ENCODE data around the gene ZFX. TPM values are rescaled to one million over a fixed set of nuclear protein-coding genes. Genes with fewer than 3 reads are reported as not detected.
"Not testable (repeated sequence)": the region's sequence is repeated elsewhere in the genome, so short reads cannot be mapped to it uniquely, and the experiment has no call there.

The ZFX gene
- total RNA-seq (2012; rRNA removed): 24.9 and 43.1 TPM in 2 replicates

DNA sequence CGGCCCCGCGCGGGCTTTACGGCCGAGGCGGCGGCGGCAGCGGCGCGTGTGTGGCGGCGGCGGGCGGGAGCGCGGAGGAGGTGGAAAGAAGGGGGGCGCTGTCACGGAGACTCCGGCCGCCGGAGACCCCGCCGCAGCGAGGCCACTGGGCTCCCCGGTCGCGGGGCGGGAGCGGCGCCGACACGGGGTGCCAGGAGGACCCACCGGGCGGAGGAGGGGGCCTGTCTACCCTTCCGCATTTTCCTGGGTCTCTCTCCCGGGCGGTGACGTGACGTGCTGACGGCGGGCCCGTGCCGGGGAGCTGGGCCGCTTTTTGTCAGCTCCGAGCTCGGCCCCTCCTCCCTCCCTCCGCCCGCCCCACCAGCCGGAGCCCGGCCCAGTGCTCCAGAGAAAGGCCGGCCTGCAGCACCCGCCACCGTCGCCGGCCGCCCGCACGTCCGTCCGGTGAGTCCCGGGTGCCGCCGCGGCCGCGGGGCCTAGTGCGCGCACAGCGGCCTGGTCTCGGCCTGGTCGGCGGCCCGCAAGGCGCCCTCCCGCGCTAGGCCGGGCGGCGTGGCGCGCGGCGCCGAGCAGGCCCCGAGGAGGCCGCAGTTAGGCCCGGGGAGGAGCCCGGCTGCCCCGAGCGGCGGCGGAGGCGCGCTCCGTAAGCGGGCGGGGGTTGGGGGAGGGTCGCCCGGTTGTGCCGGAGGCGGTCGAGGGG, at the start of gene ZFX:
Gene ZFX, plus strand, starts transcription at position 379 of the 700 bp plus-strand sequence. CDS start 23,014 bp downstream, outside the sequence.
- Histone ChIP-seq H3K27me3 (ENCODE audit: control insufficient read depth, insufficient read depth, low read length) (no peaks in the 10 kb centered on the region), H3K9me3 (replicated peaks; ENCODE audit: low read length) (no peaks in the 10 kb centered on the region), H3K36me3 (ENCODE audit: insufficient read depth, low read length) (peaks cover 18% of the 10 kb centered on the region), H3K4me1 (ENCODE audit: control insufficient read depth, insufficient read depth, low read length) (peaks cover 62% of the 10 kb centered on the region), H3K4me3 (ENCODE audit: low read length) (peak within 1 kb of the TSS; percentile 97), H3K4me2 (ENCODE audit: low read length) (peak within 1 kb of the TSS; percentile 99), H3K9ac (ENCODE audit: low read depth, low read length) (peak within 1 kb of the TSS; percentile 99)

DNA sequence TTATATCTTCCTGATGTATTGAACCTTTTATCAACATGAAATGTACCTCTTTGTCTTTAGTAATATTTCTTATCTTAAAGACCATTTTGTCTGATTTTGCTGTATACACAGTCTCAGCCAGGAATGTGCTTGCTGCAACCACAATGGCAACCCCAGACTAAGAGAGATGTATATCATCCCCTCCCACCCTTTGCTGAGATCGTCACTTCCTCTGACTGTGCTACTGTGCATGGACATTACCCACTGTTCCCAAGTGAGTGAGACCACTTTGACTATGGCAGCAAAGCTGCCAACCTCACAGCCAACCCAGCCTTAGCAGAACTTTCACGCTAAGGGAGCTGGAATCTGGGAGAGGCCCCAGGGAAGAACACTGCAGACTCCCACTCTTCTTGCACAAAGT, 48.8 kb upstream of the ZFX start:
- no peak overlapping the region for H3K9ac ChIP-seq (ENCODE audit: low read depth, low read length)
- H3K36me3 ChIP-seq (ENCODE audit: insufficient read depth, low read length): no peaks in the 10 kb centered on the region
- peaks cover 3% of the 10 kb centered on the region for H3K4me1 ChIP-seq (ENCODE audit: control insufficient read depth, insufficient read depth, low read length)
- no peak overlapping the region for H3K4me3 ChIP-seq (ENCODE audit: low read length)
- H3K4me2 ChIP-seq (ENCODE audit: low read length): no peak overlapping the region
- H3K27me3 ChIP-seq (ENCODE audit: control insufficient read depth, insufficient read depth, low read length): peaks cover 12% of the 10 kb centered on the region
- no peaks in the 10 kb centered on the region for H3K9me3 ChIP-seq (replicated peaks; ENCODE audit: low read length)

DNA sequence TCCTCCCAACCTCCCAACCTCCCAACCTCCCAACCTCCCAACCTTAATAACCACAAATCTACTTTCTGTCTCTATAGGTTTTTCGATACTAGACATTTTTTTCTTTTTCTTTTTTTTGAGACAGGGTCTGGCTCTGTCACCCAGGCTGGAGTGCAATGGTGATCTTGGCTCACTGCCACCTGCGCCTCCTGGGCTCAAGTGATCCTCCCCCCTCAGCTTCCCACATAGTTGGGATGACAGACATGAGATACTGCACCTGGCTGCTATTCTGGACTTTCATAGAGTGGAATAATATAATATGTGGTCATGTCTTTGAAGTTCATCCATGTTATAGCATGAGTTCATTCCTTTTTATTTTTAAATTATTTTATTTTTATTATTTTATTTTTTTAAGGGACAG, 39.5 kb upstream of the ZFX start:
- Histone ChIP-seq H3K4me3 (ENCODE audit: low read length) (no peak overlapping the region), H3K36me3 (ENCODE audit: insufficient read depth, low read length) (no peaks in the 10 kb centered on the region), H3K27me3 (ENCODE audit: control insufficient read depth, insufficient read depth, low read length) (peaks cover 5% of the 10 kb centered on the region), H3K9ac (ENCODE audit: low read depth, low read length) (no peak overlapping the region), H3K4me1 (ENCODE audit: control insufficient read depth, insufficient read depth, low read length) (peaks cover 10% of the 10 kb centered on the region), H3K4me2 (ENCODE audit: low read length) (no peak overlapping the region), H3K9me3 (replicated peaks; ENCODE audit: low read length) (no peaks in the 10 kb centered on the region)

DNA sequence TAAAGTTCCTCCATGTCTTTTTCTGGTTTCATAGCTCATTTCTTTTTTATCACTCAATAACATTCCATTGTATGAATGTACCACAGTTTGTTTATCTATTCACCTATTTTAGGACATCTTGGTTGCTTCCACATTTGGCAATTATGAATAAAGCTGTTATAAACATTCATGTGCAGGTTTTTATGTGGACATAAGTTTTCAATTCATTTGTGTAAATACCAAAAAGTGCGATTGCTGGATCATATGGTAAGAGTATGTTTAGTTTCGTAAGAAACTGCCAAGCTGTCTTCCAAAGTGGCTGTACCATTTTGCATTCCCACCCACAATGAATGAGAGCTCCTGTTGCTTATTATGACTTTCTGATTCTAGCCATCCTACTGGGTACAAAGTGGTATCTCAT, 36.3 kb upstream of the ZFX start:
- Histone ChIP-seq H3K4me3 (ENCODE audit: low read length) (no peak overlapping the region), H3K36me3 (ENCODE audit: insufficient read depth, low read length) (no peaks in the 10 kb centered on the region), H3K27me3 (ENCODE audit: control insufficient read depth, insufficient read depth, low read length) (peaks cover 5% of the 10 kb centered on the region), H3K9ac (ENCODE audit: low read depth, low read length) (no peak overlapping the region), H3K4me2 (ENCODE audit: low read length) (no peak overlapping the region), H3K4me1 (ENCODE audit: control insufficient read depth, insufficient read depth, low read length) (peaks cover 11% of the 10 kb centered on the region), H3K9me3 (replicated peaks; ENCODE audit: low read length) (no peaks in the 10 kb centered on the region)

DNA sequence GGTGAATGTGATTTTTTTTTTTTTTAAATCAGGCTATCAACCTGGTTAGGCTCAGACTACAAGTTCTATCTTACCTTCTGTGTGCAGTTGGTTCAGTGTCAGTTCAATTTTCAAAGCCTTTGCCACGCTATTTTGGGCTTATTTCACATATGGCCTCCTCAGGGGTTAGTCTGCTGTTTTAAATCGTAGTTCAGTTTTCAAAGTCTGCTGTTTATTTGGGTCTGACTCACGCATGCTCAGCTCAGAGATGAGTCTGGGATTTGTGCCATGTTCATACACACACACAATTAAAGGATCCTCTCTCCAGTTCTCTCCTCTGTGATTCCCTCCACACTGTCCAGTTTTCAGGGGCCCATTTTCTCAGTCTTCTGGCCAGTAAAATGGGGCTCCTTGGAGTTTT, 32.3 kb upstream of the ZFX start:
- Histone ChIP-seq H3K4me1 (ENCODE audit: control insufficient read depth, insufficient read depth, low read length) (peaks cover 11% of the 10 kb centered on the region), H3K36me3 (ENCODE audit: insufficient read depth, low read length) (no peaks in the 10 kb centered on the region), H3K4me3 (ENCODE audit: low read length) (no peak overlapping the region)

DNA sequence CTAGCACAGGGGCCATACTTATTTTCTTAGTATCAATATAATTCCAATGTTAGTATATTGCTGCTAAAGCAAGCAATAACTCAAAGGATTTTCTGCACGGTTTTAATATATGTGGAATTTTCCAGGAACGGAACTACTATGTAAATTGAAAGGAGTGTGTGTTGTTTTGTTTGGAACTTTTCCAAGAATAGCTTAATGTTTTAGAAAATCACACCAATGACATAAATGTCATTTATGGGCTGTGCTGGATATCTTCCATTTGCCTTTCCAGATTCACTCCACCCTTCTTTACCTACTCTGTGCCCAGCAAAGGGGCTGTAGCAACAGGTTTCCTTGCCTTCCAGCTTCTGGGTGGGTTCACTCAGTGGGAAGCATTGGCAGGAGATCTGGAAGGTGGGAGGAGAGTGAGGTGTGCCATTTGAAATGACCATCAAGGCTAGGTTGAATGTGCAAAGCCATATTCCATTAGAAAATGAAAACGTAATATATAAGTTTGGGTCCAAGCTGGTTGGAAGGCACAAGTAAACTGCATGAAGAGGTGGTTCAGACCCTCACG, 25.2 kb upstream of the ZFX start:
- no peaks in the 10 kb centered on the region for H3K36me3 ChIP-seq (ENCODE audit: insufficient read depth, low read length)
- H3K4me1 ChIP-seq (ENCODE audit: control insufficient read depth, insufficient read depth, low read length): no peaks in the 10 kb centered on the region
- no peak overlapping the region for H3K4me3 ChIP-seq (ENCODE audit: low read length)
- no peak overlapping the region for H3K9ac ChIP-seq (ENCODE audit: low read depth, low read length)
- H3K9me3 ChIP-seq (replicated peaks; ENCODE audit: low read length): no peaks in the 10 kb centered on the region
- peaks cover 17% of the 10 kb centered on the region for H3K27me3 ChIP-seq (ENCODE audit: control insufficient read depth, insufficient read depth, low read length)
- no peak overlapping the region for H3K4me2 ChIP-seq (ENCODE audit: low read length)

More for the DNA sequence above, 32.3 kb upstream of the ZFX start:
- H3K4me2 ChIP-seq (ENCODE audit: low read length): peak overlapping the region; percentile 45
- peaks cover 7% of the 10 kb centered on the region for H3K27me3 ChIP-seq (ENCODE audit: control insufficient read depth, insufficient read depth, low read length)
- no peak overlapping the region for H3K9ac ChIP-seq (ENCODE audit: low read depth, low read length)
- H3K9me3 ChIP-seq (replicated peaks; ENCODE audit: low read length): no peaks in the 10 kb centered on the region

DNA sequence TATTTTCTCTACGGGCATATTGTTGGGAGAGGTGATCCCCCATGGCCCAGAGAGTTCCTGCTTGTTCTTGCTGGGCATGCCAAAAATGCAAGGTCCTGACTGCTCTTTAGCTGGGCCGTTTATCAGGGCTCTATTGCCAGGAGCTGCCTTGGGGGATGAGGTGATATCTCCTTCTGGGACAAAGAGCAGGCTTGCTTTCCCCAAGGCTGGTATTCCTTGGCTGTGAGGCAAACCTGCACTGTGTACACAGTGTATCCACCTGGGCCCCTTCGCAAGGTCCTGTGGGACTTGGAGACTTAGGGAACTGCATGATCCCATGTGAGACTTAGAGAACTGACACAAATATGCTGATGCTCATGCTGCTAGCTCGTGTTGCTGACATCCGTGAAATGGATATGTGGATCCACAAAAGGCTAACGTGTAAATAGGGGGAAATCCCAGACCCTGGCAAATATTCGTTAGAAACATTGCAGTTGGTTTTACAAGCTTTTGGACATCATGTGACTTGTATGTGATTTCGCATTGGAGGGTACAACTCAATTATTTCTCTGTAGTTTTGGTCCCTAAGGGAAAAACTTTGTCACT, 24.4 kb upstream of the ZFX start:
- Histone ChIP-seq H3K36me3 (ENCODE audit: insufficient read depth, low read length) (no peaks in the 10 kb centered on the region), H3K9ac (ENCODE audit: low read depth, low read length) (no peak overlapping the region), H3K4me1 (ENCODE audit: control insufficient read depth, insufficient read depth, low read length) (no peaks in the 10 kb centered on the region), H3K9me3 (replicated peaks; ENCODE audit: low read length) (no peaks in the 10 kb centered on the region), H3K4me2 (ENCODE audit: low read length) (no peak overlapping the region), H3K27me3 (ENCODE audit: control insufficient read depth, insufficient read depth, low read length) (peaks cover 17% of the 10 kb centered on the region), H3K4me3 (ENCODE audit: low read length) (no peak overlapping the region)

DNA sequence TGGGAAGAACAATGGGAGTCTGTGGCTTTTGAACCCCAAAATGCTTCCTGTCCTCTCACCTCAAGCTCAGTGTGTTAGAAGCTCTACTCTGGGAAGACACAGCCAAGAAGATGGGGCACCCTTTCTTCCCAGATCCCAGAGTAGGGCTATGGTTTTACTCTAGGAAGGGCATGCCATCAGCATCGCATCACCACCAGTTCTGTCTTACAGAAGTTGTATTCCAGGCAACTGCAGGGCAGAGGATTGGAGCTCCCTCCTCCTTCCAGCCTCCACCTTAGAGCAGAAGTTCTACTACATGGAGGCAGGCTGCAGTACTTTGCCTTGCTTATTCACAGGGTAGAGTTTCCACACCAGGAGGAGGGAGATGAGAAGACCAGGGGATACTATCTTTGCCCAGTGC, 18.1 kb upstream of the ZFX start:
- no peaks in the 10 kb centered on the region for H3K4me1 ChIP-seq (ENCODE audit: control insufficient read depth, insufficient read depth, low read length)
- H3K9me3 ChIP-seq (replicated peaks; ENCODE audit: low read length): no peaks in the 10 kb centered on the region
- H3K36me3 ChIP-seq (ENCODE audit: insufficient read depth, low read length): no peaks in the 10 kb centered on the region
- no peak overlapping the region for H3K4me2 ChIP-seq (ENCODE audit: low read length)
- no peak overlapping the region for H3K9ac ChIP-seq (ENCODE audit: low read depth, low read length)
- H3K4me3 ChIP-seq (ENCODE audit: low read length): no peak overlapping the region
- peaks cover 17% of the 10 kb centered on the region for H3K27me3 ChIP-seq (ENCODE audit: control insufficient read depth, insufficient read depth, low read length)

DNA sequence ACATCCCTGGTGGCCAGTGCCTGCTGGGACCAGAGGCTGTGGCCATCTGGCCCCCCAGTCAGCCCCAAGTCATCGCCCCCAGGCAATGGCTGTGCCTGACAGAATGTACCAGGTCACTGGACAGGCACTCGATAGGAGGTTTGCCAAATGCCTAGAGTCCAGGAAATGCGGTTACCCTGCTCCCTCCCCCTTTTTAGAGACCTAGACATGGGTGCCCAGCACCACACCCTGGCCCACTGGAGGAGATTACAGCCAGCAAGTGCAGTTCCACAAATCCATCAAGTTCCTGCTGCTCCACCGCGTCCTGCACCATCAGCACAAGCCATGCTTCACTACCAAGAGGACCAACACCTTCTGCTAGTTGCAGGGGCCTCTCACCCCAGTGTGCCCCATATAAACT, 16.2 kb upstream of the ZFX start:
- no peak overlapping the region for H3K4me3 ChIP-seq (ENCODE audit: low read length)
- no peaks in the 10 kb centered on the region for H3K4me1 ChIP-seq (ENCODE audit: control insufficient read depth, insufficient read depth, low read length)
- no peaks in the 10 kb centered on the region for H3K9me3 ChIP-seq (replicated peaks; ENCODE audit: low read length)
- H3K36me3 ChIP-seq (ENCODE audit: insufficient read depth, low read length): no peaks in the 10 kb centered on the region
- H3K27me3 ChIP-seq (ENCODE audit: control insufficient read depth, insufficient read depth, low read length): peaks cover 20% of the 10 kb centered on the region
- no peak overlapping the region for H3K4me2 ChIP-seq (ENCODE audit: low read length)
- H3K9ac ChIP-seq (ENCODE audit: low read depth, low read length): no peak overlapping the region

DNA sequence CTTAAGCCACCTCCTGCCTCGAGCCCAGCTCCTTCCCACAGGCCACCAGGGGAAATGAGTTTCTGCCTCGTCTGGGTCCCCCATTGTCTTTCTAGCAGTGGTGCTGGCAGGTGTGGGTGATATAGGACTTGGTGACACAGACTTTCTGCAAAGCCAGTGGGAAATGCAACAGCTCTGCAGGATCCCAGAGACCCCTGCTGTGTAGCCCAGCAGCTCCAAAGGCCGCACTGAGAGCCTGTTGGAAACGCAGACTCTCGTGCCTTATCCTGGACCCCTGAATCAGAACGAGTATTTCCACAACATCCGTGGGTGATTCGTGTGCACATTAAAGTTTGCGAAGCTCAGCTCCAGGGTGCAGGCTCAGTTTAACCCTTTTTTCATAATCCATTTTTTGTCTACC, 13.8 kb upstream of the ZFX start:
- H3K9me3 ChIP-seq (replicated peaks; ENCODE audit: low read length); H3K36me3 ChIP-seq (ENCODE audit: insufficient read depth, low read length); H3K9ac ChIP-seq (ENCODE audit: low read depth, low read length); H3K4me3 ChIP-seq (ENCODE audit: low read length); H3K4me1 ChIP-seq (ENCODE audit: control insufficient read depth, insufficient read depth, low read length); H3K4me2 ChIP-seq (ENCODE audit: low read length): not testable (repeated sequence)
- H3K27me3 ChIP-seq (ENCODE audit: control insufficient read depth, insufficient read depth, low read length): peaks cover 20% of the 10 kb centered on the region

DNA sequence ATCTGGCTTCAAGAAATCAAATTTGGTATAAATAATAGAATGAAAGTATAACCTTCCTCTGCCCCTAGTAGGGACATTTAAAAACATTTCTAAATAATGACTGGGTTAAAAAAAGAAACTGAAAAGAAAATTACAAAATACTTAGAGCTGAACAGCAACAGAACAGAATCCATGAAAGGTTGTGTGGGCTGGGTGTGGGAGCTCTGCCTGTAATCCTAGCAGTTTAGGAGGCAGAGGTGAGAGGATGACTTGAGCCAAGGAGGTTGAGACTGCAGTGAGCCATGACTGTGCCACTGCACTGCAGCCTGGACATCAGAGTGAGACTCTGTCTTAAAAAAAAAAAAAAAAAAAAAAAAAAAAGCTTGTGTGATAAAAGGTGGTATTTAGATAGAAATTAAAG, 12.3 kb upstream of the ZFX start:
- H3K27me3 ChIP-seq (ENCODE audit: control insufficient read depth, insufficient read depth, low read length): peaks cover 22% of the 10 kb centered on the region
- no peak overlapping the region for H3K4me2 ChIP-seq (ENCODE audit: low read length)
- no peaks in the 10 kb centered on the region for H3K4me1 ChIP-seq (ENCODE audit: control insufficient read depth, insufficient read depth, low read length)
- H3K4me3 ChIP-seq (ENCODE audit: low read length): no peak overlapping the region
- no peak overlapping the region for H3K9ac ChIP-seq (ENCODE audit: low read depth, low read length)
- no peaks in the 10 kb centered on the region for H3K36me3 ChIP-seq (ENCODE audit: insufficient read depth, low read length)
- H3K9me3 ChIP-seq (replicated peaks; ENCODE audit: low read length): no peaks in the 10 kb centered on the region

DNA sequence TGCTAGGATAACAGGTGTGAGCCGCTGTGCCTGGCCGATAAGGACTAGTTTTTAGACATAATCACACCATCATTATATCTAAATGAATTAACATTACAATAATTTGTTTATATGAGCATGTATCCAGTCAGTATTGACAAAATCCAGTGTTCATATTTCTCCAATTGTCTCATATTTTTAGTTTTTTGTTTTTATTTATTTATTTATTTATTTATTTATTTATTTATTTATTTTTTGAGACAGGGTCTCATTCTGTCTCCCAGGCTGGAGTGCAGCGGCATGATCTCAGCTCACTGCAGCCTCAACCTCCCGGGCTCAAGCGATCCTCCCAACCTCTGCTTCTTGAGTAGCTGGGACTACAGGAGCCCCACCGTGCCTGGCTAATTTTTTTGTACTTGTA, 5.5 kb upstream of the ZFX start:
- H3K36me3 ChIP-seq (ENCODE audit: insufficient read depth, low read length); H3K4me3 ChIP-seq (ENCODE audit: low read length); H3K27me3 ChIP-seq (ENCODE audit: control insufficient read depth, insufficient read depth, low read length); H3K9ac ChIP-seq (ENCODE audit: low read depth, low read length); H3K9me3 ChIP-seq (replicated peaks; ENCODE audit: low read length); H3K4me2 ChIP-seq (ENCODE audit: low read length): not testable (repeated sequence)
- H3K4me1 ChIP-seq (ENCODE audit: control insufficient read depth, insufficient read depth, low read length): peaks cover 43% of the 10 kb centered on the region

Data from skeletal muscle satellite cell (primary cell).